K562 (cell line): ENCODE data around the gene BCKDK. TPM values are rescaled to one million over a fixed set of nuclear protein-coding genes. Genes with fewer than 3 reads are reported as not detected.

ENCODE experiments used
- ATAC-seq: fragments of 200-7000 bp; cut with Tn5 transposase; 3 replicates; pipeline ENCODE4 v1.9.1; 2020; ENCODE audit warnings: moderate library complexity
- BruUV-seq: library from RNA; stranded (reverse); fragments of 400-500 nt; replicated peaks from 2 replicates; lab custom pipeline; 2021; lab: Mats Ljungman, UMichigan
- CTCF ChIA-PET: fragments of 300-600 bp; formaldehyde crosslinking; extraction: SDS; loops from one replicate; lab custom pipeline; 2021; ENCODE audit warnings: low intra/inter-chr PET ratio; lab: Yijun Ruan, JAX
- POLR2A ChIA-PET: fragments of 300-600, 350-650 bp; sonication (Branson Sonifier 250); formaldehyde crosslinking; extraction: SDS; loops from one replicate; lab custom pipeline; 2021; ENCODE audit warnings: antibody characterized with exemption, inconsistent platforms; lab: Yijun Ruan, JAX
- DNase-seq, 4 experiments: peaks; one replicate each; pipeline versions ENCODE4 v3.0.0 to v3.0.0-alpha.2; 2011 to 2018; ENCODE audit warnings: low spot score in 3 of 4, mixed read lengths in 3 of 4; ENCODE audit errors: extremely low read depth in 1 of 4
- FAIRE-seq: peaks from 2 replicates; lab custom pipeline; 2011; peaks lifted over from hg19 to GRCh38; lab: Jason Lieb, UNC
- H2AFZ ChIP-seq: 2 replicates; pipeline ENCODE4 v1.6.0; 2011; ENCODE audit warnings: low read depth, low read length, control low read depth, inconsistent platforms
- H3K27ac ChIP-seq: fragments of 200-600 bp; 3 replicates; pipeline ENCODE4 v1.8.0; 2011; ENCODE audit warnings: low read depth, mild to moderate bottlenecking, control low read depth, inconsistent platforms, low read length, moderate library complexity, mixed read lengths; ENCODE audit errors: extremely low read depth
- H3K27me3 ChIP-seq, 2 experiments: fragments of 300-600 bp in 1 of 2; 2 replicates in 1 of 2; 3 replicates in 1 of 2; pipeline versions ENCODE4 v1.6.0 to v1.8.0; 2011; ENCODE audit warnings: inconsistent platforms in 2 of 2, low read length in 2 of 2, mild to moderate bottlenecking in 1 of 2, mixed read lengths in 1 of 2, moderate library complexity in 1 of 2; ENCODE audit not compliant: control insufficient read depth in 2 of 2, insufficient read depth in 2 of 2
- H3K36me3 ChIP-seq: fragments of 300-600 bp; 3 replicates; pipeline ENCODE4 v1.8.0; 2011; ENCODE audit warnings: mild to moderate bottlenecking, low read length, inconsistent platforms; ENCODE audit not compliant: control insufficient read depth, insufficient read depth
- H3K4me1 ChIP-seq, 2 experiments: fragments of 200-600 bp in 1 of 2; replicated peaks in 1 of 2; 2 replicates in 1 of 2; 3 replicates in 1 of 2; pipeline versions ENCODE4 v1.5.1 to v1.8.0; 2011; ENCODE audit warnings: inconsistent platforms in 2 of 2, low read length in 2 of 2, mild to moderate bottlenecking in 1 of 2, mixed read lengths in 1 of 2, moderate library complexity in 1 of 2; ENCODE audit not compliant: control insufficient read depth in 2 of 2, insufficient read depth in 2 of 2
- H3K4me2 ChIP-seq: 2 replicates; pipeline ENCODE4 v1.6.1; 2011; ENCODE audit warnings: low read length, control low read depth, inconsistent platforms, mixed read lengths; ENCODE audit not compliant: insufficient read depth
- H3K4me3 ChIP-seq: fragments of 200-600 bp; sonication (generic), shearing (Covaris generic); 2 replicates; pipeline ENCODE4 v1.5.1; 2016; ENCODE audit warnings: control low read depth, inconsistent platforms
- H3K79me2 ChIP-seq: fragments of 200-600 bp; 3 replicates; pipeline ENCODE4 v1.8.0; 2011; ENCODE audit warnings: low read length, inconsistent platforms; ENCODE audit not compliant: control insufficient read depth, insufficient read depth
- H3K9ac ChIP-seq, 2 experiments: 2 replicates each; pipeline versions ENCODE4 v1.6.0 to v1.6.1; 2011; ENCODE audit warnings: low read depth in 2 of 2, low read length in 2 of 2, control low read depth in 1 of 2, inconsistent platforms in 1 of 2, mild to moderate bottlenecking in 1 of 2, mixed read lengths in 1 of 2; ENCODE audit not compliant: insufficient read depth in 1 of 2
- H3K9me1 ChIP-seq: one replicate; pipeline ENCODE4 v1.6.0; 2011; ENCODE audit warnings: inconsistent platforms, mild to moderate bottlenecking, low read length, moderate library complexity; ENCODE audit not compliant: control insufficient read depth, insufficient read depth
- H3K9me3 ChIP-seq: replicated peaks from 2 replicates; pipeline ENCODE4 v1.5.1; 2011; ENCODE audit warnings: low read depth, low read length, inconsistent platforms; ENCODE audit not compliant: control insufficient read depth, insufficient read depth
- H4K20me1 ChIP-seq: replicated peaks from 2 replicates; pipeline ENCODE4 v1.6.1; 2011; ENCODE audit warnings: low read length, inconsistent platforms, mixed read lengths; ENCODE audit not compliant: control insufficient read depth, insufficient read depth
- PATZ1 ChIP-seq: fragments of 250-450 bp; sonication (Bioruptor Pico); IDR thresholded peaks from 2 replicates; pipeline ENCODE4 v1.5.0; 2020; ENCODE audit warnings: mild to moderate bottlenecking, borderline replicate concordance
- WGBS: fragments of 100-300 bp; shearing (Covaris generic); methylation state at CpG from one replicate; pipeline ENCODE4 v1.1.6; 2016; ENCODE audit warnings: low coverage, mixed read lengths; ENCODE audit not compliant: insufficient coverage; ENCODE audit errors: missing lambda C conversion rate; 5-methylcytosine and 5-hydroxymethylcytosine counted together
- in situ Hi-C: fragments of 300-500 bp; cut with MboI; formaldehyde crosslinking; loops from 4 replicates; pipeline ENCODE4 v1.15.0; 2018; ENCODE audit warnings: inconsistent platforms, mixed read lengths
- intact Hi-C: fragments of 100-400 bp; cut with micrococcal nuclease; formaldehyde crosslinking; loops from 2 replicates; pipeline ENCODE4 v1.14.2; 2022
- polyA plus RNA-seq, 8 experiments: library from polyadenylated mRNA; depleted of rRNA in 4 of 8; stranded (reverse) in 5 of 8; unstranded in 3 of 8; fragments of >200 nt; fragmentation: Nextera tagmentation in 2 of 8; fragmentation: Illumina TruSeq in 1 of 8; extraction: Ambion mirVana in 2 of 8; extraction: Trizol in 1 of 8; gene quantifications; 2 replicates each; pipeline versions ENCODE4 v1.2.1 to v1.2.3, GENCODE V29; 2011 to 2014; ENCODE audit warnings: inconsistent platforms in 1 of 8, missing spikeins in 1 of 8
- total RNA-seq, 7 experiments: library from RNA; depleted of rRNA in 6 of 7; stranded (reverse); fragments of >200 nt in 6 of 7; fragmentation: Illumina TruSeq in 2 of 7; extraction: Trizol in 2 of 7; gene quantifications; 2 replicates each; pipeline versions ENCODE4 v1.2.1 to v1.2.3, GENCODE V29; 2011 to 2021; ENCODE audit warnings: low replicate concordance in 1 of 7

The BCKDK gene
- total and polyA plus RNA-seq, 9 of the 15 experiments (the other 6 are each of a cell fraction or from before 2014, with no cell fraction given), result 0.58 to 34.8 (median 13.1) TPM

GRCh38 chr16:31149332-31149731, 41.1 kb downstream of the BCKDK start:
- POLR2A ChIA-PET, result interaction anchor here (0.8 to 2.3 kb wide), 2 partner anchors 10 to 31 kb away, joined by 3 to 9 read pairs; partner anchors contain the start of gene FUS
- H3K4me3 ChIP-seq, result no peak overlapping the region
- CTCF ChIA-PET, result no interaction called here

More at GRCh38 chr16:31149332-31149731, 41.1 kb downstream of the BCKDK start:
- no peak overlapping the region for H3K27ac ChIP-seq
- peak overlapping the region in 1 of 2 experiments; percentile 81; a peak in 1 of 4 replicates for H3K9ac ChIP-seq
- no peaks in the 10 kb centered on the region for H3K9me1 ChIP-seq
- no peaks in the 10 kb centered on the region; the same call in 1 of the 2 replicates for H4K20me1 ChIP-seq
- FAIRE-seq, result no peak
- no peaks in the 10 kb centered on the region for H3K79me2 ChIP-seq
- H3K27me3 ChIP-seq, result peaks cover 15 to 21% of the 10 kb centered on the region in 2 experiments; a peak in 4 of 5 replicates
- H3K4me1 ChIP-seq, result peaks cover 0 to 25% of the 10 kb centered on the region in 2 experiments; a peak in 3 of 5 replicates
- TF ChIP-seq PATZ1 (CRISPR knock-in tag), result no peak
- intact Hi-C loops, result loop anchor here (10.0 kb wide), 1 partner anchor 165 kb away; the partner anchor contains the start of gene HSD3B7
- H3K36me3 ChIP-seq, result no peaks in the 10 kb centered on the region
- H3K4me2 ChIP-seq, result no peak overlapping the region
- 30% methylated on average over 4 of the region's 5 CpGs for WGBS
- H2AFZ ChIP-seq, result no peak overlapping the region
- in situ Hi-C loops, result no loop called here
- DNase-seq, result no peak
- H3K9me3 ChIP-seq, result no peaks in the 10 kb centered on the region
- BruUV-seq, result no TSS peak
- ATAC-seq, result no peak
